Urothelium cell line (cell line): ENCODE data around the gene CHRNA4.

Experiments used
- DNase-seq: peaks from one replicate; pipeline ENCODE4 v3.0.0; 2011; ENCODE audit warnings: low spot score, mixed read lengths
- FAIRE-seq: peaks from 2 replicates; lab custom pipeline; 2011; peaks lifted over from hg19 to GRCh38; lab: Jason Lieb, UNC

Gene CHRNA4

DNA sequence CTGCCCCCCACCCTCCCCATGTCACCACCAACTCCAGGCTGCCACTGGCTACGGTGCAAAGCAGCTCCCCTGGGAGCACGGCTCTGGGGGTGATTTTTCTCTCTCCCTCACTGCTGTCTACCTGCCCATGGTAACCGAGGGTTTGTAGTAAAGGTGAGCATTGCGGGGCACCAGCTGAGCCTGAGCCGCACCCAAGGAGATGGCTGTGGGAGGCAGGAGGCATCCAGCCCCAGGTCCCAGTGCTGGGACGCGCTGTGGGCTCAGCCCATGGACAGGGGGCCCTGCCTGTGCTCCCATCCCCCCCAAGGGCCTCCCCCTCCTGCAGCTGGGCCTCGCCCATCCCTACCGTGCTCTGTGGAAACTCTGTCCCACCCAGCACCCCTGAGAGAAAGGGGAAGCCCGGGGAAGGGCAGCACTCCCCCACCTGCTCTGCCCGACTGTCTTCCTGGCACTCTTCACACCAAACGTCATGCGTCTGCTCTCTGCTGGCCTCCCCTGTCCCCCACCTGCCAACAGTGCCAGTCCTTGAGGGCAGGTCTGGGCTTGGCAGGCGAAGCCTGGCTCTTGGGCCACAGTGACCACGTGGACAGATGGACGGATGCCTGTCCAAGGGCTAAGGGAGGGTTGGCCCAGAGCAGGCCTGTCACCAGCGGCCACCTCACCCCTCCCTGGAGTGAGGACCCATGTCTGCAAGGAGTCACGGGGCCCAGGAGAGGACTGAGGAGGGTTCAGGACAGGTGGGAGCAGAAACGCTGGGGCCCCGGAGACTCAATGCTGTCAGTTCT, 3.8 kb upstream of the CHRNA4 start:
- DNase-seq, result no peak
- FAIRE-seq, result peak; percentile 32

DNA sequence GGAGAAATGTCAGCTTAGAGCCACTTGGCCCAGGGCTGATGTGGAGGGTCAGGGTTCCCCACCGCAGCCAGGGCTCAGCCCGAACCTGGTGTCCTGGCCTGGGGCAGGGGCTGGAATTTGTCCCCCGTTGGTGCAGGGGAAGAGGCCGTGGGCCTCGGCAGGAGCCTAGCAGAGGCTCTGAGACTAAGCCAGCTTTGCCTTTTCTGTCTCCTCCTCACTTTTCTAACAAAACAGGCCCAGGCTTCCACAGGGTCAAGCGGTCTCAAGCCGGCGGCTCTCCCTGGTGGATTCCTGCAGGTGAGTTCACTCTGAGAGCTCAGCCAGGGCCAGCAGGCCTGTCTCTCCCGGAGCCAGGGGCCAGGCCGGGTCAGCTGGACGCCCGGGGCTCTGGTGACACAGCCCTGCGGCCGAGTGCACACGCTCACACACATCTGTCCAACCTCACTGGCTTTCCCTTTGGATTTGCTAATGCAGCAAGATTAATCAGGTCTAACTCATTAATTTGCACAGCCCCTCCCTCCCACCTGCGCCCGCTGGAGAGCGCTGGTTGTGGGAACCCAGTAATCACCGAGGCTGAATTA, 2.9 kb upstream of the CHRNA4 start:
- FAIRE-seq, result no peak
- no peak for DNase-seq

DNA sequence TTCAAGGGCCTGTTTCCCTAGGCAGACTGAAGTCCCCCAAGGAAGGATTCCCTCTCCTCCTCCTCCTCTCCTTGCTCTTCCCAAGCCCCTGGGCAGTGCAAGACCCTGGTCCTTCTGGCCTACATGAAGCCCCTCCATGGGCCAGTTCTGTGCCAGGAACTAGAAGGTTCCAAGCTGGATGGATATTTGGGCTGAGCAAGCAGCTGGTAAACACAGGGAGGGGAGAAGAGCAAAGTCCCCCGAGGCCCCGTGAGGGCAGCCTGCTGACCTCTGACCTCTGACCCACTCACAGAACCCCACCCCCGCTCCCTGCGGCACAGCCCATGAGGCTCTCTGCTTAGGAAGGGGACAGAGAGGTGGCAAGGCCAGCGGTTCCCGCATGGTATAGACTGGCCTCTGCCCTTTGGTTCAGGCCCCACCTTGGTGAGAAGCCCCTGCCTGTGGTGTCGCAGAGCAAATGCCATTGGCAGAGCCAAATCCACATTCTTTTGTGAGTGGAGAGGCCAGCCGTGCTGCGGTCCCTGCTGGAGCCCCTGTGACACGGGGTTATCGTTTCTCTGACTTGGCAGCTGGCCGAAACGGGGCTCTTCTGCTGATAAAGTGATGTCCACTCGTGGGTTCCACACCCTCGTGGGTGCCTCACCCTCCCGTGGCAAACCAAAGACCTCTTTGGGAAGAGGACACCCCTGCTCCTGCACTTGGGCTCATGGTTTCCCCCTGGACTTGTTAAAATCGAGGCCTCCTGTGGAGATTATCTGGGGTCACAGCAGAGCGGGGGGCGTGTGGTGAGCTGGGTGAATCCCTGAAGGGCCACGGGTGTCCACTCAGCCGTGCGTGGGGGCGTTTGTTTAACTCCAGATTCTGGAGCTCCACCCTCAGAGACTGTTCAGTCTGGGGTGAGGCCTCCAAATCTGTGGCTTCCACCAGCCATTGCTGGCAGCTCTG, 2.1 kb upstream of the CHRNA4 start:
- DNase-seq (no peak), FAIRE-seq (no peak)

DNA sequence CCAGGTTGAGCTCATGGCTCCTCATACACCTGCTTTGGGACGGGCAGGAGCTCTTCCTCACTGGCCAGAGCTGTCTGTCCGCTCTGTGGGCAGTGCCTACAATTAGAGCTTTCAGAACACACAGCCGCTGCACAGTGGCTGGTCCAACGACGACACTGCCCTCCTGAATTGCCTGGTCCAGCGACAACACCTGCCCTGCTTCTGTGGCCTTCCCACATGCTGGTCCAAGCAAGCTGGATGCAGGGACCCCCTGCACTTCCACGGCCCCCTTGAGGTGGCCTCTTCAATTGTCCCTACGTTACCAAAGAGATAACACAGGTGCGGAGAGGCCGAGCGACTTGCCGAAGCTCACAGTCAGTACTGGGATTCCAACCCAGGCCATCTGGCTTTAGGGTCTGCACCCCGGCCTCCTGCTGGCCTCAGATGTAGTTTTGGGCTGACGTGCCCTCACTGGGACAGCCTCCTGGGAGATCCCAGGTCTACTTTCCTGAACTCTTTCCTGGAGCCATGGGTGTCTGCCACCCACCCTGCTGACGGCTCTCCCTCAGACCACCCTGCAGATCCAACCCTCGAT, 1.4 kb upstream of the CHRNA4 start:
- DNase-seq (no peak), FAIRE-seq (peak; percentile 9)

DNA sequence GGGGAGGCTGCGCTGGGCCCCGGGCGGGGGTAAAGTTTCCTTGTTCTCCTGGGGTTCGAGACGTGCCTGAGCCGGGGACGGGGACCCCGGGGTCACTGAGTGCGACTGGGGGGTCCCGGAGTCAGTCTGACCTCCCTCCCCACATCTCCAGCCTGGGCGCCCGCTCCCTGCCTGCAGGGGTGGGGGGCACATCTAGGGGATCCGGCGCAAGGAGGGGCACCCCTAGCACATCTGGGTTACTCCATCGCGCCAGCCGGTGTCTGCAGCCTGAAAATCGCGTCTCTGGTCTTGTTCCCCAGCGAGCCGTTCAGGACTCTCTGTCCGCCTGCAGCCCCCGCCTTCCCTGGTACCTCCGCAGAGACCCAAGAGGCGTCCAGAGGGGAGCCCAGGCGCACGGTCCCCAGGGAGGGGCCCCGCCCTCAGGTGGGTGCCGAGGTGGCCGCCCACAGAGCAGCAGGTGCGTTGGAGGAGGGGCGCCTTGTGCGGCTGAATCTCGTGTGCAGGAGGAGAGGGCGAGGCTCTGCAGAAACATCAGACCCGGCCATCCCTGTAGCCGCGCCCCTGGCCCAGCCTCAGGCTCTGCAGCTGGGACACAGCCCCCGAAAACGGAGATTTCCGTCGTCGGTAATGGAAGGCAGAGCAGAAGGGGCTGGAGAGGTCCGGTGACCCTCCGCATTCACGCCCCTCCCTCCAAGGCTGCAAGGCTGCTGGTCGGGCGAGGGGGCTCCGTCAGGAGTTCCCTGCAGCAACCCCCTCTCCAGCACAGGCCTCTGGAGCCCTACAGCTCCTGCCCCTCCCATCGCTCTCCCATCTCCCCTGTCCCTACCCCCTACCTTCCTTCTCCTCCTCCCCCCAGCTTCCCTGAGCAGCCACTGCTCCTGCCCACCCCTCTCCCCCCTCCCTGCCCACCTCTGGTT, 628 bp upstream of the CHRNA4 start:
- FAIRE-seq (no peak), DNase-seq (no peak)

DNA sequence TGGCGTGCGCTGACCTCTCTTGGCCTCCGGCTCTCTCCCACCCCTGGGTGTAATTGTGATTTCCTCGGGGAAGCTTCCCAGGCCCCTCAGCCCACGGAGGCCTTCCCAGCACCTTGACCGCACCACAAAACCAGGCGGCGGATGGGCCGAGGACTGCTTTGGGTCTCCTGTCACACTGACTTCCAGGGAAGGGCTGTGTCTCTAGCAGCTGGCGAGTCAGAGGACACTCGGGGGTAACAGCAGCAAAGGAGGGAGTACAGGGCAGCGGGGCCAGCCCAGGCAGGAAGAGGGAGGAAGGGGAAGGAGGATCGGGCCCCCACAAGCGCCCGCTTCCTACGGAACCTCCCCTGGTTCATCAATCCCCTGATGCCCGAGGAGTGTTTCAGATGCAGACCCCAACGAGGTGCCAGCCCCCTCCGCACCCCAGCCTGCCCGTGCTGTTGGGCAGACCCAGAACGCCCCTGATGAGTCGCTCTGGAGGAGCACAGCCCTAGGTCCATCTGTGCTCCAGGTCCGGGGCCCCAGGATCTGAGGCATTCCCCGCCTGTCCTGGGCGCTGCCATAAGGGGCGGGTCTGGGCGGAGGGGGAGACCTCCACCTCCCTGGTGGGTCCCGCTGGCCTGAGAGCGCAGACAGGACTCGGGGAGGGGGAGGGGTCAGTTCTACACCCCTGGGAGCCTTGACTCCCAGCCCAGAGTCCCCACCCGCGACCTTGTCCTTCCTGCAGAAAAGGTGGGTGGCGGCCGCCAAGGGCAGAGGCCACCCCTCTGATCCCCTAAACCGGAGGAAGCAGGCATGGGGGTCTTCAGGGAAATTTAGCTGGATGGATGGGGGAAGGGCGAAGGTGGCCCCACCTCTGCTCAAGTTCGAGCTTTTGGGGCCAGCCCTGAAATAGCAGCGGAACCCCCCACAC, 956 bp downstream of the CHRNA4 start:
- no peak for DNase-seq
- FAIRE-seq, result no peak

DNA sequence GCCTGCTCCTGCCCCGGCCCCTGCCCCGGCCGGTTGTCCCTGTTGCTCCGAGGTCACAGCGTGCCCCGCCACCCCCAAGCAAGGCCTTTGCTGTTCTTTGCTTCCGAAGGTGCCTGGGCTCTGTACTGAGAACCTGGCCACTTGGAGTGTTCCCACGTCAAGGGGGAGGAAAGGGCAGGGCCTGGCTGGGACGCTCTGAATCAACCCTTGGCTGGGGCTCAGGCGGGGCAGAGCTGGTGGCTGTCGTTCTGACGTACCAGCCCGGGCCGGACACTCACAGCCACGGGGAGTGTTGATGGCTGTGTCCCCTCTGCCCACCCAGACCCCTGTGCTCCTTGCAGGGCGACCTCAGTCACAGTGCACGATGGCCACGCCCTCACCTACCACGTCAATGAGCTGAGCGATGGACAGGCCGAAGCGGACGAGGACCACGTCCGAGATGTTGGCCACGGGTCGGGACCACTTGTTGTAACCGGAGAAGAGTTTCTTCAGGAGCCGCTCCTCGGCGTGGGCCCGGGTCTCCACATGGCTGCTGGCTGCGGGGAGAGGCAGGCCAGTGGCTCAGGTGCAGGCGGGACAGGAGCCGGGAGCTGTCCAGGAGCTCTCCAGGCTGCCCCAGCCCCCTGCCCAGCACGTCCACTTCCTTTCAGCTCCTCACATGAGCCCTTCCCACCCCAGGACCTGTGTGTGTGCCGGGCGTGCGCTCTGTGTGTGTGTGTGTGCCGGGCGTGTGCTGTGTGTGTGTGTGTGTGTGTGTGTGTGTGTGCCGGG, 1.8 kb downstream of the CHRNA4 start:
- DNase-seq (no peak), FAIRE-seq (no peak)

DNA sequence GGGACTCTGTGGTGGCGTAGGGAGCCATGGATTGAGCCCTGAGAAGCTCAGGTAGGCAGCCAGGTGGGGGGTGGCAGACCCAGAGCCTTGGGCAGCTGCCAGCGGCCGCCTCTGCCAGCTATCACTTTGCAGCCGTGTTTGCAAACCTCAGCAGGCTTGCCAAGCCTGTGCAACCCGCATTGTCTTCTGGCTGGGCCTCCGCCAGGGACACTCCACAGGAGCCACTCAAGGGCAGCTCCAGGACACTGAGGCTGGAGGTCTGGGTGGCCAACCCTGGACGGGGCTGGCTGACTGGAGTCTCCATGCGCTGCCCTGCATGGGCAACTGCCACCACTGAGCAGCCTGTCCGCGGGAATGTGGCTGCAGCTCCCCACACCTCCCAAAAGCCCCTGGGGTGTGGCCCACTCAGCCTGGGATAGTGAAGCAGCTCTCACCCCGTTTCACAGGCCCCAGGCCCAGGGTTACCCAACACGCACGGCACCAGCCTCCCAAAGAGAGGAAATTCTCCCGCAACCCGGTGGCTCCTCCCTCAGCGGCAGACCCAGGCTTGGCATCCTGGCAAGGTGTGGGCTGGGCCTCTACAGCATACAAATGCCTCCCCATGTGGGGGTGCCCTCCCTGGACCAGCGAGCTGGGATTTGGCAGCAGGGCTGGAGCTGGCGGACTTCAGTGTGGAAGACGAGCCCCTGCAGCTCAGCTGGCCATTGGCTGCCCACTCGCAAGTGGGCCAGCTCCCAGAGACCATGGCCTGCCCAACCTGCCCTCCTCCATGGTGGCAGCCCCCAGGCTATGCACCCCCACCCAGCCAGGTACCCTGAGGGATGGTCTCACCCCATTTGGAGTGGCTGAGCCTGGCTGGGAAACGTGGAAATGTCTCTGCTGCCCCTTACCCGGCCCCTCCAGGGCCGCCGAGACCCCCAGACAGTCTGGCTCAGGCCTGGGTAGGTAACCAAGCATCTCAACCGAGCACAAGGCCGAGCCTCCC, 2.9 kb downstream of the CHRNA4 start:
- FAIRE-seq, result no peak
- DNase-seq, result no peak

DNA sequence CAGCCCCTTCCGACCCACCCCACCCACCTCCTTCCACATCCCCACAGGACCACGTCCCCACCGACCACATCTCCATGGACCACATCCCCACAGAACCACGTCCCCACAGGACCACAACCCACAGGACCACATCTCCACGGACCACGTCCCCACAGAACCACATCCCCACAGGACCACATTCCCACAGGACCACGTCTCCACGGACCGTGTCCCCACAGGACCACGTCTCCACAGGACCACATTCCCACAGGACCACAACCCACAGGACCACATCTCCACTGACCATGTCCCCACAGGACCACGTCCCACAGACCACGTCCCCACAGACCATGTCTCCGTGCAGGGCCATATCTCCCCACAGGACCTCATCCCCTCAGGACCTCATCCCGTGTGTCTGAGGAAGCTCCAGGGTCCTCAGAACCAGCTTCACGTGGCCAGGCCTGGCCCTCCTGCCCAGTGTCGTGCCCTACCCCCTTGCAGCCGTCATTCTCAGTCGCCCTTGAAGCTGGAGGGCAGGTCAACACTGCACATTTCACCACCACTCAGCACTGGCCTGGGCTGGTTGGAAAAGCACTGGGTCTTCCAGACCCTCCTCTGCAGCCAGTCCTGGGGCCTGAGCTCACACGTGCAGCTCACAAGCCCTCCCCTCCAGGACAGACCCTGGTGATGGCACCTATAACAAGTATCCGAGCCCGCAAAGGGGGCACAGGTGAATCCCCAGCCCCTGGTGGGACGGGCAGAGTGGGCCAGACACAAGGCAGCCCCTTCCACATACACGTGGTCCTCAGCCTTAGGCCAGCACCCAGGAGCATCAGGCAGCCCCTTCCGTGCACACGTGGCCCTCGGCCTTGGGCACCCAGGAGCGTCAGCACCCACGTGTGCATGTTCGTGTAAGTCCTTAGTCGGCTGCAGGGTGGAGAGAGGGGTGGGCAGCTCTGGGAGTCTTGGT, 3.9 kb downstream of the CHRNA4 start:
- FAIRE-seq (peak; percentile 79), DNase-seq (no peak)

DNA sequence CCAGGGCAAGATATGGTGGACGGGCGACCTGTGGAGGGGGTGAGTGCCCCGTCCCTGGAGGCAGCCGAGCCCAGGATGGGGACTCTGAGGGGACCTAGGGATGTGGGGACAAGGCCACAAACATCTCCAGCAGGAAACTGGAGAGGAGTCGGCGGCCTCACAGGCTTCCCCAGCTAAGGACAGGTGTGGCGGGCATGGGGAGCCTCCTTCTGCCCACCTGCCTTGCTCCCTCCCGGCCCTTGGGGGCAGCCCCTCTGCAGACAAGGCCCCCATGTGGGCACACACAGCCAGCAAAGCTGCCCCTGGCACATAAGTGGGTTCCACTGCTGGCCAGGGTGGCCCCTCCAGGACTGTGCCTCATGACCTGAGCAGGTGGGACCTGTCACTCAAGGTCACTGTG, 4.6 kb downstream of the CHRNA4 start:
- DNase-seq (no peak), FAIRE-seq (no peak)

DNA sequence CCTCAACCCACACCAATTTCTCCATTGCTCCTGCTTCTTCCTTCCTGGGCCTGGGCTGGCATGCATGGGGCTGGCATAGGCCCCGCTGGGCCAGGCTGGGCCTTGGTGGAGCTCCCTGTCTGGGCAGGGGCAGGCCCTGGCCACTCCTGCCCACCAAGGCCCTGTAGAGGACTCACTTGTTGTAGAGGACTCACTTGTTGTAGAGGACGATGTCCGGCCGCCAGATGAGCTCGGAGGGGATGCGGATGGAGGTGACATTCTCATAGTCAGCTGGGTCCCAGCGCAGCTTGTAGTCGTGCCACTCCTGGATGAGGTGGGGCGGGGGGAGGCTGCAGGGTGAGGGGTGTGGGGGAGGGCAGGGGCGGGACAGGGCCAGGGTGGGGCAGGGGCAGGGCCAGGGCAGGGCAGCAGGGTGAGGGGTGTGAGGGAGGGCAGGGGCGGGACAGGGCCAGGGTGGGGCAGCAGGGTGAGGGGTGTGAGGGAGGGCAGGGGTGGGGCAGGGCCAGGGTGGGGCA, 5.3 kb downstream of the CHRNA4 start:
- DNase-seq (no peak), FAIRE-seq (no peak)

DNA sequence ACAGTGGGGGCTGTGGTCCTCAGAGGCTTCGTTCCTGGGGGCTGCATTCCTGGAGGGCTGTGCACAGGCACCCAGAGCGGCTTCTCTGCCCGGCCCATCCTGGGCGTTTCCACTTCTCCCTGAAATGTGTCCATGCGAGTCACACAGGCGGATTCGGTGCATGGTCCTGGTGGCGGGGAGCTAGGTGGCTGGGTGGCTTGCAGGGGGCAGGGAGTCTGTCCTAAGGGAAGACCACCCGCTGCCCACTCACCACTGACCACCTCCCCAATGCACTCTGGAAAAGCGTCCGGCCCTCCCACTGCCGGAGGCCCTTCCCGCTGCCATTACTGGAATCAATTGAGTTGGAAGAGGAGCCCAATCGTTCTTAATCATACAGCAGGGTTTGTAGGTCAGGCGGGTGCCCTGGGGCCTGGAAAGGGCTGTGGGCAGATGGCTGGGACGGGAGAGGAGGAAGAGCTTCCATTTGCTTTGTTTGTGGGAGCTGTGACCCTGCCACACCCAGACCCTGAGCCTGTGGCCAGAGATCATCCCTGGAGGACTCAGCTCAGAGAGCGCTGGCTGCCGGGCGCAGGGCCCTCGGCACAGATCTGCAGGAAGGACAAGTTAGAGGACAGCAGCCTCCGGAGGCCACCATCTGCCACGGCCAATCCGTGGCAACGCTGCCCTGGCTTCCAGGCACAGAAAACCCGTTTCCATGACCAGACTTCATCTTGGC, 6.4 kb downstream of the CHRNA4 start:
- no peak for FAIRE-seq
- DNase-seq, result no peak

DNA sequence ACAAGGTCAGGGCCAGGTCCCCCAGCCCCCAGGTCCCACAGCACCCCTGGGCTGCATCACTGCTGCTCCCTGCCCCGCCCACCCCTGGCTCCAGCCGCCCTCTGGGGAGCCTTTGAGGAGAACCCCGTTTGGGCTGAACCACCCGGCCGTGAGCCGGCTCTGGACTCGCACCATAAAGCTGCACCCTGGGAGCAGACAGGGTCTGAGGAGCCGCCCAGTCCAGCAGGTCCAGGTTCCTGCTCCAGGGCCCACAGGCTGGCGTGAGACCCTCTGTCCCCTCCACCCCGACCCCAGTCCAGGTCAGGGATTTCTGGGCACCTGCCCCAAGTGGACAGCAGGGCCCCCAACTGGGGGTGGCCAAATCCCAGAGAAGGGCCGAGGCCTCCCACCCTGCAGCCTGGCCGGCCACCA, 8.3 kb downstream of the CHRNA4 start:
- FAIRE-seq (no peak), DNase-seq (no peak)

DNA sequence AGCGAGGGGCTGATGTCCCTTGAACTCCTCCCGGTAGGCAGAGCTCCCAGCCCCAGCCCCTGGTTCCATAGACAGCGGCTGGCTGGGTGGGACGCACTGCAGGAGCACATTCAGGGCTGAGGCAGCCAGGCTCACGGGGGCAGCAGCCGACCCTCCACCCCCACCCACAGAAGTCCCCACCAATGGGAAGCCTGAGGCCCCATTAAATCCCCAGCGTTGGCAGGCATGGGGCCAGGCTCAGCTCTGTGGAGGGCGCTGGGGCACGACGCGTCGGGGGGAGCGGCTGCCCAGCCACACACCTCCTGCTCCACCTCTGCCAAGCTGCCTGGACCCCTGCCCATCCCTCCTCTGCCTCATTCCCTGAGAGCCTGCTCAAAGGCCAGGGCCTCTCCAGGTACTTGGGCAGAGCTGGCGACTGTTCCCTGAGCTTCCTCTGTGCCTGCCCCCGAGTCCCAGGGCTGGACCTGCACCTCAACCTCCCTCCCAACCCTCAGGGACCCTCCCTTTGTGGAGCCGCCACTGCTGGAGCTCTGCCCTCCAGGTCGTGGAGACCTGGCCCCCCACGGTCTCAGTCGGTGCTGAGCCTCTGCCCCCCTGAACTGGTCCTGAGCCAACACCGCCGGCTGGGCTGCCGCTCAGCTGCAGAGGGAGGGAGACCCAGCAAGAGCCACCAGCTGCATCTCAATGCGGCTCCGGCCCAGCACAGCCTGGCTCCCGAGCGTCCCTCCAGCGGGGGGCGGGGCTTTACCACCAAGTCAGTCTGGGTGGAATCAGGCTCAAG, 9.1 kb downstream of the CHRNA4 start:
- no peak for DNase-seq
- peak; percentile 80 for FAIRE-seq

DNA sequence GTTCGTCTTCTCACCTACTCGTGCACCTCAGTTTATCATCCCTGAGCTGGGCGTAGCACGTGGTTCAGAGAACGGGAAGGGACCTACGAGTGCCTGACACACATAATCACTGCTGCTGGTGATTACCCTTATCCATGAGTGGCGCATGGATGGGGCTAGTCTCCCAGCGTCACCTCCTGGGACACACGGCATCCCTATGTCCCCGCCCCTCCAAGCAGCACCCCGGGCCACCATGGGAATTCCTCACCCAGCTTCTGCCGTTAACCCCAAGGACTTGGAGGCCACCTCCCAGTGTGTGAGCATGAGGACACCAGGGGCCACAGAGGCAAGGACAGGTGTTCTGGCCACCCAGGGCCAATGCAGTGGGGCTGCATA, 9.8 kb downstream of the CHRNA4 start:
- FAIRE-seq, result no peak
- no peak for DNase-seq
